Memory B cell (primary cell): Measurements from ENCODE around the gene HMX3.

Experiments used
- ATAC-seq: fragments of 150-1000 bp; cut with Tn5 transposase; 2 replicates; pipeline ENCODE4 v1.10.0; 2021; ENCODE audit warnings: low read depth, mild to moderate bottlenecking, moderate library complexity
- DNase-seq, 2 donors: peaks; one replicate each; pipeline ENCODE4 v3.0.0; 2022; ENCODE audit warnings: low spot score in 2 of 2
- H3K27ac Mint-ChIP-seq: one replicate; pipeline ENCODE4 v1.8.0; 2022; ENCODE audit warnings: mild to moderate bottlenecking, moderate library complexity, mixed read lengths
- H3K27me3 Mint-ChIP-seq: one replicate; pipeline ENCODE4 v1.8.0; 2022; ENCODE audit warnings: mixed read lengths
- H3K36me3 Mint-ChIP-seq: one replicate; pipeline ENCODE4 v1.8.0; 2022; ENCODE audit warnings: mild to moderate bottlenecking, mixed read lengths
- H3K4me1 Mint-ChIP-seq: one replicate; pipeline ENCODE4 v1.8.0; 2022; ENCODE audit warnings: mixed read lengths
- H3K4me3 Mint-ChIP-seq: one replicate; pipeline ENCODE4 v1.8.0; 2022; ENCODE audit warnings: mild to moderate bottlenecking, moderate library complexity, mixed read lengths
- H3K9me3 Mint-ChIP-seq: one replicate; pipeline ENCODE4 v1.8.0; 2022; ENCODE audit warnings: mixed read lengths

Gene HMX3

DNA sequence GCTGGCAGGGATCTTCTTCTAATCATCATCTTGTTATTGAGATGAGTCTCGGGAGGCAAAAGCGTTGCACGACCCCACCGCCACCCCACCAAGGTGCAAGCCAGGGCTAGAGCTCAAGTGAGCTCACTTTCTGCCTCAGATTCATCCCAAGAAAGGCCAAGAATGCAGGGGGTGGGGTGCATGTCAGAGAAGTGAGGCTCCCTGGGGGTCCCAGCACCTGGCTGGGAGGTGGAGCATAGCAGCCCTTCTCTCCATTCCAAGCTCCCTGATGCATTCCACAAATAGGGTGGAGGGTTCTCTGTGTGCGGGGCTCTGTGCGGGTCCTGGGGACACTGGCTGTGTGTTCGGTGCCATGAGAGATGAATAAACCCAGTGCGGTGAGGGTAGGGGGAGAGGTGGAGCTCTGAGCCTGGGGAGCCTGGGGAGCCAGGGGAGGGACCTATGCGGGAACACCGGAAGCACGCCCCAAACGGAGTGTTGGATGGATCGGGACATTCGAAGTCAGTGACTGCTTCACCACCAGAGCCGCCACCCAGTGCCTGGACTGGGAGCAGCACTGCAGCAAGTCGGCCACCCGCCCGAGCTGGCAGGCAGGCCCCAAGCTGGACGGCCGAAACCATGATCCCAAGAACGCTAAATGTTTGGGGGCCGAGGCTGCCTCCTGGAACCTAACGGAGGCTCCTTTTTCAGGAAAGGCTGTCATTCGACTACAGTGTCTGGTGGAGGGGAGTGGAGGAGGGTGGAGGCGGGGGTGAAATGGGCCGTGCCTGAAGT lies 17.9 kb upstream of the HMX3 start:
- Mint-ChIP-seq H3K9me3 (no peaks in the 10 kb centered on the region), H3K4me3 (no peak overlapping the region)

DNA sequence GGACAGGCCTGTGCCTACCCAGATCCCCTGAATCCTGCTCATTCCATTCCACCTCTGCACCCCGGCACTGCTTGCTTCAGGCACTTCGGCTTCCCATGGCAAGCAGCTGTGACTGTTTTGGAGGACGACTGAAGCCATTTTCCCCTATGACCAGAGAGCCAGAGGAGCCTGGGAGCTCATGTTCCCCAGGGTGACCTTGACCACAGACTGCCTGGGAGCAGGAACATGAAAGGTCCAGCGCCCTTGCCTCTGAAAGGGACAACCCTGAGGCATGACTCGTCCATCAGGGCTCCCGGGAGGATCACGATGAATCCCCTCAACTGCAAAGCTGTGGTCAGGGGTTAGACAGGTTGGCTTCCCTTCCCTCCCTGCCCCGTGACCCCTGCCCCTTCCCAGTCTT lies 16.7 kb upstream of the HMX3 start:
- DNase-seq (no peak), ATAC-seq (no peak)
- Mint-ChIP-seq H3K27me3 (peaks cover 21% of the 10 kb centered on the region), H3K4me3 (no peak overlapping the region), H3K36me3 (no peaks in the 10 kb centered on the region), H3K4me1 (no peaks in the 10 kb centered on the region), H3K9me3 (no peaks in the 10 kb centered on the region), H3K27ac (no peak overlapping the region)

More for the DNA sequence above, 17.9 kb upstream of the HMX3 start:
- peaks cover 19% of the 10 kb centered on the region for H3K27me3 Mint-ChIP-seq
- H3K36me3 Mint-ChIP-seq = no peaks in the 10 kb centered on the region
- no peaks in the 10 kb centered on the region for H3K4me1 Mint-ChIP-seq
- H3K27ac Mint-ChIP-seq = no peak overlapping the region
- DNase-seq (no peak), ATAC-seq (no peak)

- ATAC-seq = no peak
- H3K4me1 Mint-ChIP-seq = no peaks in the 10 kb centered on the region
- DNase-seq = no peak
- H3K9me3 Mint-ChIP-seq = peaks cover 4% of the 10 kb centered on the region
- H3K4me3 Mint-ChIP-seq = no peak overlapping the region
- no peaks in the 10 kb centered on the region for H3K36me3 Mint-ChIP-seq
- H3K27ac Mint-ChIP-seq = no peak overlapping the region
- H3K27me3 Mint-ChIP-seq = peaks cover 35% of the 10 kb centered on the region
Measured at GRCh38 chr10:123126246-123126645, 9.5 kb upstream of the HMX3 start.

GRCh38 chr10:123129618-123130271 lies 6.0 kb upstream of the HMX3 start:
- H3K27ac Mint-ChIP-seq = no peak overlapping the region
- no peak overlapping the region for H3K4me3 Mint-ChIP-seq
- DNase-seq (no peak), ATAC-seq (no peak)
- peaks cover 43% of the 10 kb centered on the region for H3K27me3 Mint-ChIP-seq
- H3K4me1 Mint-ChIP-seq = peaks cover 8% of the 10 kb centered on the region
- H3K36me3 Mint-ChIP-seq = no peaks in the 10 kb centered on the region
- H3K9me3 Mint-ChIP-seq = peaks cover 4% of the 10 kb centered on the region

DNA sequence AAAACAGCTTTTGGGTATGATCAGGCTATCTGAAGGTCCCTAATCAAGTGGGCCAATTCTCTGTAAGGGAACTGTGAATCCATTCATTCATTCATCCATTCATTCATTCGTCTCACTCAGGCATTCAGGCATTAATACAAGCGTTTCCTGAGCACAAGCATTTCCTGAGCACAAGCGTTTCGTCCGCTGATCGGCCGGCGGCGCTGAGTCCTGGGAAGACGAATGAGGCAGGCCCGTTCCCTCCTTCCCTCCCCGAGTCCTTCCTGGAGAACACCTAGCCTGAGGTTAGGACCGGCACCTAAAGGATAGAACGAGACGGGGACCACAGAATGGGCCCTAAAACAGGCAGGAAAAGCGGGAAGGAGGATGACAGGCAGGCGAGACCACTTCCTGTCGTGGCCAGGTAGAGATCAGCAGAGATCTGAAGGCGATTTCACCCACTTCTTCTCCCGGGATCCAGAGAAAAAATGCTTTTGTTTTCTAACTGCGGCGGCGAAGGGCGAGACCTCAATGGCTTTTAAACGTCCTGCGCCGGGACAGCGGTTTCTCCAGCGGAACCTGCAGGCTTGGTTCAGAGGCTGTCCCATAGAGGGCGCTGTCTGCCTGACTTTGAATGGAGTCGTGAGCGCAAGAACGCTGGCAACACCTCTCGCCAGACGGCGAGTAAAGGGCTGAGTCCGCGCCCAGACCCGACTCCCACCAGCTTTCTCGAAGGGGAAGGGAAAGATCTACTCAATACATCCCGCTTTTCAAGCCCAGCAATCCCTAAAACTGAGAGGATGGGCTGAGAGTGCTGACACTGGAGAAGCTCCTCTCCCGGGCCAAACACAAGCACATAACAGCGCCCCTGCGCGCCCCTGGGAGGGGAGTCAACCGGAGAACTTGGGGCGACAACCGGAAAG lies 2.9 kb upstream of the HMX3 start:
- ATAC-seq (peak; percentile 72), DNase-seq (peak; percentile 79 to 84)
- H3K27ac Mint-ChIP-seq = peak overlapping the region; percentile 51
- peak overlapping the region; percentile 57 for H3K4me3 Mint-ChIP-seq
- H3K9me3 Mint-ChIP-seq = peaks cover 2% of the 10 kb centered on the region
- H3K36me3 Mint-ChIP-seq = no peaks in the 10 kb centered on the region
- peaks cover 36% of the 10 kb centered on the region for H3K27me3 Mint-ChIP-seq
- peaks cover 8% of the 10 kb centered on the region for H3K4me1 Mint-ChIP-seq

DNA sequence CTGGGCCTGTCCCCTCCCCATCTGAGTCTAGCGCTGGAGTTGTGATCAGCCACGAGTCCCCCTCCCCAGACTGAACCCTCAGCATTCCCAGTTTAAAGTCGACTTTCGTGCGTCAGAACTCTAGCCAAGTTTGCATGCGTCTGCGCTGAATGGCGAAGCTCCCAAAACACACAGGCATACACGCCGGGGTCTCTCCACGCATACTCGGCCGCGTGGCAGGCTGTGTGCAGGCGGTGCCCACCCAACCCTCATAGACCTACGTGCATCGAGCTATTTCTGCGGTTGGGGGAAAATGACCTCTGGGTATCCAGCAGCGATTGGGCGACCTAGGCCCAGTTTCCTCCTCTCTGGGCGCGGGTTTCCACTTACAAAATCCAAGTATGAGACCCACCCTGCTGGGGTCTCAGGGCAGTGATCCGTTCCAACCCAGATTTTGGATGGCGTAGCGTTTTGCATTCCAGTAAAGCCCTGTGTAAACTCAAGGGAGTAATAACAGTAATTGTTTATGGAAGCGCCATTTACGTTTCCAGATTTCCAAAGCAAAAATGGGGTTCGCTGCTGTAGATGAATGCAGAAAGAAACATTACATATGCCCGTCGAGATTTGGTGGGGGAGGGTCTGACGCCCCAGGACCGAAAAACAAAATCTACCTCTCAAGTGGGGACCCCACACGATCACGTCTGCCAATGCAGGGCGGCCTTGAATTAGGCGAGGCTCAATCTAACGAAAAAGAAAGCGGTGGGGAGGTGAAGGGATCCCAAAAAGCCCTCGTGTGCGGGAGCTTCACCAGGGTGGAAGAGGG lies 2.0 kb upstream of the HMX3 start:
- ATAC-seq = no peak
- peak overlapping the region; percentile 51 for H3K27ac Mint-ChIP-seq
- no peak overlapping the region for H3K4me3 Mint-ChIP-seq
- H3K27me3 Mint-ChIP-seq = peaks cover 33% of the 10 kb centered on the region
- peaks cover 2% of the 10 kb centered on the region for H3K9me3 Mint-ChIP-seq
- peaks cover 8% of the 10 kb centered on the region for H3K4me1 Mint-ChIP-seq
- H3K36me3 Mint-ChIP-seq = no peaks in the 10 kb centered on the region
- no peak for DNase-seq

GRCh38 chr10:123134343-123134914 lies 1.3 kb upstream of the HMX3 start:
- H3K27me3 Mint-ChIP-seq = peaks cover 29% of the 10 kb centered on the region
- H3K27ac Mint-ChIP-seq = peak overlapping the region; percentile 51
- no peak for DNase-seq
- H3K4me3 Mint-ChIP-seq = no peak overlapping the region
- no peaks in the 10 kb centered on the region for H3K9me3 Mint-ChIP-seq
- peaks cover 8% of the 10 kb centered on the region for H3K4me1 Mint-ChIP-seq
- ATAC-seq = no peak
- H3K36me3 Mint-ChIP-seq = no peaks in the 10 kb centered on the region

DNA sequence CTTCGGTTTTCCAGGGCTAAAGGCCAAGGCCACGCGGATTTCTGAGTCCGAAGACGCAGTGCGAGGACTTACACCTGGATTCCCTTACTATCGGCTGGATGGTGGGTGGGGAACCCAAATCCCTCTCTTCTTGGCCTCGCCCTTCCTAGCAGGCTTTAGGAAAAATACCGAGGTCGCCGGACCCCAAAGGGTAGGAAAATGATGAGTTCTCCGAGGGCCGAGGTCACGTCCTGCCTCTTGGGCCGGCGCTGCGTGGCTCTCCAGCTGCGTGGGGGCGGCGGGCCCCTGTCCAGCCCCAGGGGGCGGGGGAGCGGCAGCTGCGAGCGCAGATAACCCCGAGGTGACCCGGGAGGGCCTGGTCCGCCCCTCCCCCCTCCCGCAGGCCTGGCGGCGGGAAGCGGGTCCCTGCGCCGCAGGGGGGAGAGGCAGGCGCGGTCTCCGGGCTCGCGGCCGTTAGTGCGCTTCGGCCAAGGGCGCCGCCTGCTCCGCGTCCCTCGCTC lies 805 bp upstream of the HMX3 start:
- Mint-ChIP-seq H3K9me3 (no peaks in the 10 kb centered on the region), H3K4me1 (peaks cover 8% of the 10 kb centered on the region), H3K4me3 (no peak overlapping the region), H3K27me3 (peaks cover 25% of the 10 kb centered on the region), H3K27ac (no peak overlapping the region), H3K36me3 (no peaks in the 10 kb centered on the region)
- no peak for ATAC-seq
- no peak for DNase-seq

DNA sequence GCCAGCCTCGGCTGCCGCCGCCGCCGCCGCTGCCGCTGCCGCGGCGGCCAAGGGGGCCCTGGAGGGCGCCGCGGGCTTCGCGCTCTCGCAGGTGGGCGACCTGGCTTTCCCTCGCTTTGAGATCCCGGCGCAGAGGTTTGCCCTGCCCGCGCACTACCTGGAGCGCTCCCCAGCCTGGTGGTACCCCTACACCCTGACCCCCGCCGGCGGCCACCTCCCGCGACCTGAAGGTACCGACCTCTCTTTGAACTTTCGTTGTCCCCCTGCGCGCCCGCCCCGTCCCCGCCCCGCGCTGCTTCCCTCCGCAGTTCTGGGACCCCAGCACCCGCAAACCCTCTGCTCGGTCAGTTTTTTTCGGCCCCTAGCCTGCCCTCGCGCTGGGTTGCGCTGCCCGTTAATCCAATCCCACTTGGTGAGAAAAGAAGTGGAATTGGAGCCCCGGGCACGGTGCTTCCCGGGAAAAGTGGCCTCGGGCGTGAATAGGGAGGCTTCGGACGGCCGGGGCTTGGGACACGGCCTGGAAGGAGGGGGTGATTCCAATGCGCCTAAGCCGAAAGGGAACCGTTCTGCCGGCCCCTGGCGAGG lies 543 bp downstream of the HMX3 start:
- Mint-ChIP-seq H3K27me3 (peaks cover 21% of the 10 kb centered on the region), H3K9me3 (no peaks in the 10 kb centered on the region), H3K4me3 (peak overlapping the region; percentile 50), H3K27ac (peak overlapping the region; percentile 79), H3K36me3 (no peaks in the 10 kb centered on the region), H3K4me1 (peaks cover 8% of the 10 kb centered on the region)
- no peak for DNase-seq
- no peak for ATAC-seq

DNA sequence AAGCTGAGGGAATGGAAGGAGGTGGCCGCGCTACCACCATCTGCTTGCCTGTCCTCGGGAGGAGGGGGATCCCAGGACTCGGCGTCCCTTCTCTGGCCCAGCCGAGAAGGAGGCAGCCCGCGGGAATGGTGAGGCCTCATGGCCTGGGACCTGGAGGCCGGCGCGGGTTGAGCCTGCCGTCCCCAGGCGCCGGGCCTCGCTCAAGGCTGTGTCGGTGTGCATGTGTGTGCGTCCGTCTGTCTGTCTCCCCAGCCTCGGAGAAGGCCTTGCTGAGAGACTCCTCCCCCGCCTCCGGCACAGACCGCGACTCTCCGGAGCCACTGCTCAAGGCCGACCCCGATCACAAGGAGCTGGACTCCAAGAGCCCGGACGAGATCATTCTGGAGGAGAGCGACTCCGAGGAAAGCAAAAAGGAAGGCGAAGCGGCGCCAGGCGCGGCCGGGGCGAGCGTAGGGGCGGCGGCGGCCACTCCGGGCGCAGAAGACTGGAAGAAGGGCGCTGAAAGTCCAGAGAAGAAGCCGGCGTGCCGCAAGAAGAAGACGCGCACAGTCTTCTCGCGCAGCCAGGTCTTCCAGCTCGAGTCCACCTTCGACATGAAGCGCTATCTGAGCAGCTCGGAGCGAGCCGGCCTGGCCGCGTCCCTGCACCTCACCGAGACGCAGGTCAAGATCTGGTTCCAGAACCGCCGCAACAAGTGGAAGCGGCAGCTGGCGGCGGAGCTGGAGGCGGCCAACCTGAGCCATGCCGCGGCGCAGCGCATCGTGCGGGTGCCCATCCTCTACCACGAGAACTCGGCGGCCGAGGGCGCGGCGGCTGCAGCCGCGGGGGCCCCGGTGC lies 1.3 kb downstream of the HMX3 start:
- H3K36me3 Mint-ChIP-seq = no peaks in the 10 kb centered on the region
- peak overlapping the region; percentile 79 for H3K27ac Mint-ChIP-seq
- H3K4me3 Mint-ChIP-seq = peak overlapping the region; percentile 62
- H3K4me1 Mint-ChIP-seq = peaks cover 8% of the 10 kb centered on the region
- DNase-seq (no peak), ATAC-seq (no peak)
- H3K9me3 Mint-ChIP-seq = no peaks in the 10 kb centered on the region
- H3K27me3 Mint-ChIP-seq = peaks cover 21% of the 10 kb centered on the region

- ATAC-seq = no peak
- no peak overlapping the region for H3K4me3 Mint-ChIP-seq
- peaks cover 4% of the 10 kb centered on the region for H3K4me1 Mint-ChIP-seq
- no peaks in the 10 kb centered on the region for H3K36me3 Mint-ChIP-seq
- no peak for DNase-seq
- H3K27ac Mint-ChIP-seq = no peak overlapping the region
- H3K27me3 Mint-ChIP-seq = peaks cover 19% of the 10 kb centered on the region
- no peaks in the 10 kb centered on the region for H3K9me3 Mint-ChIP-seq
Measured at GRCh38 chr10:123139165-123139520, 3.4 kb downstream of the HMX3 start.

GRCh38 chr10:123139521-123140163 lies 3.9 kb downstream of the HMX3 start:
- H3K4me1 Mint-ChIP-seq = no peaks in the 10 kb centered on the region

More at GRCh38 chr10:123139521-123140163, 3.9 kb downstream of the HMX3 start:
- no peaks in the 10 kb centered on the region for H3K9me3 Mint-ChIP-seq
- DNase-seq (no peak), ATAC-seq (no peak)
- H3K27ac Mint-ChIP-seq = no peak overlapping the region
- H3K36me3 Mint-ChIP-seq = no peaks in the 10 kb centered on the region
- H3K4me3 Mint-ChIP-seq = no peak overlapping the region
- peaks cover 17% of the 10 kb centered on the region for H3K27me3 Mint-ChIP-seq
